Activated T-helper 2 cell treated with anti-CD3 and anti-CD28 coated beads, Interferon-gamma antibody, Interleukin-2, Interleukin-4, amounts not matched to agents 10 μg/mL and 5 μg/mL and 100 μg/mL, durations not matched to agents 14 hours and 24 hours and 36 hours (primary cell): Measurements from ENCODE around the gene BLZF1. TPM values are rescaled to one million over a fixed set of nuclear protein-coding genes. Genes with fewer than 3 reads are reported as not detected.

Experiments
- DNase-seq: peaks from one replicate; pipeline ENCODE4 v3.0.0; 2021; ENCODE audit warnings: low spot score
- H3K27ac Mint-ChIP-seq: one replicate; pipeline ENCODE4 v1.8.0; 2021; ENCODE audit warnings: mixed read lengths
- H3K27me3 Mint-ChIP-seq: one replicate; pipeline ENCODE4 v1.8.0; 2021; ENCODE audit warnings: low read depth, mixed read lengths
- H3K36me3 Mint-ChIP-seq: one replicate; pipeline ENCODE4 v1.8.0; 2021; ENCODE audit warnings: low read depth, mixed read lengths
- H3K4me1 Mint-ChIP-seq: one replicate; pipeline ENCODE4 v1.8.0; 2021; ENCODE audit warnings: low read depth, mixed read lengths
- H3K4me3 Mint-ChIP-seq: one replicate; pipeline ENCODE4 v1.8.0; 2021; ENCODE audit warnings: low read depth, mild to moderate bottlenecking, moderate library complexity, mixed read lengths
- H3K9me3 Mint-ChIP-seq: one replicate; pipeline ENCODE4 v1.8.0; 2021; ENCODE audit warnings: mixed read lengths
- intact Hi-C: fragments of 100-400 bp; cut with micrococcal nuclease; formaldehyde crosslinking; loops from one replicate; pipeline ENCODE4 v1.15.1; 2023
- total RNA-seq: library from RNA; stranded (reverse); gene quantifications from 2 replicates; pipeline ENCODE4 v1.2.3, GENCODE V29; 2022

BLZF1 gene
- total RNA-seq, 1 donor from 2014 or later = 11.8 TPM

DNA sequence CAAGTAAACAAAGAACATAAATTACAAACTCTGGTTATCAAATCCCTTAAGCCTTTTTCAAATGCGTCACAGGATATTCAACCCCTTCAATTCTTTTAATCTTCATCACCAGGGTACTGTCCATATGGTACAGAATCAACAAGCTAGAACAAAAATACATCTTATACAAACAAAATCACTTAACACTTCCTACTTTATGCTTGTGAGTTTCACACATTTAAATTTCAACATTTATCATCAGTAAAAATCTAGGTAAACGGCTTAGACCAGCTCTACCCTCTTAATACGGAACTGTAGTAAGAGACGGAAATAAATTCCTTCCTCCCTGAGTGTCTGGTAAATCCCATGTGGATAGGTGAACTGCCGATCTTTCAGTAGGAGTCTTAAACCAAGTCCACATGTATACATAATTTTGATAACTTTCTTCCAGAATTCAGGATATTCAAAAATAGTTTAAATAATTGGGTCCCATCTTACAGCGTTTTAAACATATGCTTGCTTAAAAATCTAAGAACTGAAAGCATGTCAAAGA lies 58.2 kb downstream of the BLZF1 start:
- no peak overlapping the region for H3K27ac Mint-ChIP-seq
- peaks cover 7% of the 10 kb centered on the region for H3K4me1 Mint-ChIP-seq

DNA sequence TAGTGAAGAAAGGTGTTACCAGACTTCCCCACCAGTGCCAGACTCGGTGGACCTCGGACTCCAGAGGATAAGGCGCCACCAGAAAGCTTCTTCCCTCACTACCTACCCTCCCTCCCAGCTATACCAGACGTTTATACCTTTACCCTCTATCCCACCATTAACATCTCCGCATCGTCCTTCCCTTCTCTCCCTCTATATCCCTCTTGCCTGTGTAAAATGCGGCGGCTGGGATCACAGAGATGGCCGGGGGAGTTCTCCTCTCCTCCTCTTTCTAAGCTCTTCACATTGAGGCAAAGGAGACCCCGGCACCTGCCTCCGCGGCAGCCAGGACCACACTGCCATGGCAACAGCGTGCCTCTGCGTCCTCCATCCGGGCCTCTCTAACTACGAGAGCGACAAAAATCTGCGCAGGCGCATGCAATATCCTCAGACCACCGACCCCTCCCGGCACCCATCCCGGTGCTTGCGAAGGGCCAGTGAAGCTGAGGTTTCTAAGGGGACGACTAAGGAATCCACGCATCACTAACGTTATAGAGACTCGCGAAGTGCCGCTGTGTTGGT lies 59.2 kb downstream of the BLZF1 start, which contains the start of gene CCDC181:
Gene CCDC181 (minus strand): TSS at position 394 of the 561 bp plus-strand sequence. CDS start 2,547 bp downstream, outside the sequence.
- Mint-ChIP-seq H3K27me3 (peaks cover 71% of the 10 kb centered on the region), H3K4me1 (peaks cover 7% of the 10 kb centered on the region), H3K36me3 (no peaks in the 10 kb centered on the region), H3K27ac (peak within 1 kb of the TSS; percentile 31), H3K9me3 (peaks cover 10% of the 10 kb centered on the region), H3K4me3 (peak within 1 kb of the TSS; percentile 89)
- intact Hi-C loops = no loop called here
- DNase-seq = peak; percentile 66

More for the DNA sequence above, 58.2 kb downstream of the BLZF1 start:
- Mint-ChIP-seq H3K4me3 (no peak overlapping the region), H3K9me3 (peaks cover 5% of the 10 kb centered on the region), H3K27me3 (peaks cover 73% of the 10 kb centered on the region), H3K36me3 (no peaks in the 10 kb centered on the region)
- intact Hi-C loops = no loop called here
- no peak for DNase-seq

Other genes starting within 250 kb of the BLZF1 start
- gene NME7, start 398 bp upstream of the BLZF1 start, total RNA-seq = 14.1 and 23.4 TPM in 2 replicates
- 0.09 TPM in 1 of 2 replicates, not detected in the other for gene CCDC181, start 59.3 kb downstream of the BLZF1 start, total RNA-seq
- 11.2 and 11.9 TPM in 2 replicates for gene SLC19A2, start 117.7 kb downstream of the BLZF1 start, total RNA-seq
- gene F5, start 218.3 kb downstream of the BLZF1 start, total RNA-seq = 25.0 and 26.0 TPM in 2 replicates